Ascending aorta (tissue), 2 donors: Measurements from ENCODE around the gene MEGF8. TPM values are rescaled to one million over a fixed set of nuclear protein-coding genes. Genes with fewer than 3 reads are reported as not detected.

Source experiments
- DNase-seq, 2 donors: peaks; one replicate each; pipeline ENCODE4 v3.0.0-alpha.2; 2019; ENCODE audit warnings: low spot score in 2 of 2
- H3K27ac ChIP-seq, 2 donors: fragments of 200-600 bp; sonication (generic); one replicate each; pipeline ENCODE4 v1.5.1; 2016 to 2017; ENCODE audit warnings: mild to moderate bottlenecking in 1 of 2
- H3K27me3 ChIP-seq: fragments of 200-600 bp; sonication (generic); one replicate; pipeline ENCODE4 v1.5.1; 2017
- H3K36me3 ChIP-seq, 2 donors: fragments of 200-600 bp; sonication (generic); one replicate each; pipeline ENCODE4 v1.5.1; 2016
- H3K4me1 ChIP-seq, 2 donors: fragments of 200-600 bp; sonication (generic); one replicate each; pipeline ENCODE4 v1.5.1; 2016 to 2017; ENCODE audit warnings: mild to moderate bottlenecking in 1 of 2
- H3K4me3 ChIP-seq, 2 donors: fragments of 200-600 bp; sonication (generic); one replicate each; pipeline ENCODE4 v1.5.1; 2016 to 2017; ENCODE audit warnings: mild to moderate bottlenecking in 1 of 2
- H3K9me3 ChIP-seq, 2 donors: fragments of 200-600 bp; sonication (generic); one replicate each; pipeline ENCODE4 v1.5.1; 2016
- intact Hi-C: fragments of 100-400 bp; cut with DNase I; formaldehyde crosslinking; loops from one replicate; pipeline ENCODE4 v1.15.1; 2023
- total RNA-seq: library from RNA; depleted of rRNA; stranded (reverse); fragments of >200 nt; gene quantifications from one replicate; pipeline ENCODE4 v1.1.0, GENCODE V29; 2016
- TF ChIP-seq, protein P1 (sequence below), 3 experiments: fragments of 200-600 bp in 2 of 3; fragments of 450-650 bp in 1 of 3; sonication (generic) in 2 of 3; IDR thresholded peaks; one replicate each; pipeline ENCODE4 v1.5.1; 2016 to 2019; ENCODE audit warnings: antibody characterized with exemption in 3 of 3, mild to moderate bottlenecking in 1 of 3, moderate library complexity in 1 of 3

Gene MEGF8
- total RNA-seq, 1 donor from 2014 or later = 61.8 TPM

DNA sequence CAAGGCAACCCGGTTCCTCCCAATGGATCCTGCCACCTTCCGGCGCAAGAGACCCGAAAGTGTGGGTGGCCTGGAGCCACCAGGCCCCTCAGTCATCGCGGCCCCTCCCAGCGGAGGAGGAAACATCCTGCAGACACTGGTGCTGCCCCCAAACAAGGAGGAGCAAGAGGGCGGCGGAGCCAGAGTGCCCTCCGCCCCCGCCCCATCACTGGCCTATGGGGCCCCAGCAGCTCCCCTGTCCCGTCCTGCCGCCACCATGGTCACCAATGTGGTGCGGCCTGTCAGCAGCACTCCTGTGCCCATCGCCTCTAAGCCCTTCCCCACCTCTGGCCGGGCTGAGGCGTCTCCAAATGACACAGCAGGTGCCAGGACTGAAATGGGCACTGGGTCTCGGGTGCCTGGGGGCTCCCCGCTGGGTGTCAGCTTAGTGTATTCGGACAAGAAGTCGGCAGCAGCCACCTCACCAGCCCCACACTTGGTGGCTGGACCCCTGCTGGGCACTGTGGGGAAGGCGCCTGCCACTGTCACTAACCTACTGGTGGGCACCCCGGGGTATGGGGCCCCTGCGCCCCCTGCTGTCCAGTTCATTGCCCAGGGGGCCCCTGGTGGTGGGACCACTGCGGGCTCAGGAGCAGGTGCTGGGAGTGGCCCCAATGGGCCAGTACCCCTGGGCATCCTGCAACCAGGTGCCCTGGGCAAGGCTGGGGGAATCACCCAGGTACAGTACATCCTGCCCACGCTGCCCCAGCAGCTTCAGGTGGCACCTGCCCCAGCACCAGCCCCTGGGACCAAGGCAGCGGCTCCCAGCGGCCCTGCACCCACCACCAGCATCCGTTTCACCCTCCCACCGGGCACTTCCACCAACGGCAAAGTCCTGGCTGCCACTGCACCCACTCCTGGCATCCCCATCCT is 34.7 kb upstream of the MEGF8 start:
- H3K27ac ChIP-seq = no peak overlapping the region
- intact Hi-C loops = no loop called here
- peak in 1 of 2 donors; percentile 63 for DNase-seq
- H3K27me3 ChIP-seq = no peaks in the 10 kb centered on the region
- H3K36me3 ChIP-seq = peaks cover 84 to 89% of the 10 kb centered on the region in 2 donors
- H3K9me3 ChIP-seq = no peaks in the 10 kb centered on the region
- H3K4me3 ChIP-seq = no peak overlapping the region
- H3K4me1 ChIP-seq = peaks cover 5 to 12% of the 10 kb centered on the region in 2 donors
- TF ChIP-seq, protein P1, sequence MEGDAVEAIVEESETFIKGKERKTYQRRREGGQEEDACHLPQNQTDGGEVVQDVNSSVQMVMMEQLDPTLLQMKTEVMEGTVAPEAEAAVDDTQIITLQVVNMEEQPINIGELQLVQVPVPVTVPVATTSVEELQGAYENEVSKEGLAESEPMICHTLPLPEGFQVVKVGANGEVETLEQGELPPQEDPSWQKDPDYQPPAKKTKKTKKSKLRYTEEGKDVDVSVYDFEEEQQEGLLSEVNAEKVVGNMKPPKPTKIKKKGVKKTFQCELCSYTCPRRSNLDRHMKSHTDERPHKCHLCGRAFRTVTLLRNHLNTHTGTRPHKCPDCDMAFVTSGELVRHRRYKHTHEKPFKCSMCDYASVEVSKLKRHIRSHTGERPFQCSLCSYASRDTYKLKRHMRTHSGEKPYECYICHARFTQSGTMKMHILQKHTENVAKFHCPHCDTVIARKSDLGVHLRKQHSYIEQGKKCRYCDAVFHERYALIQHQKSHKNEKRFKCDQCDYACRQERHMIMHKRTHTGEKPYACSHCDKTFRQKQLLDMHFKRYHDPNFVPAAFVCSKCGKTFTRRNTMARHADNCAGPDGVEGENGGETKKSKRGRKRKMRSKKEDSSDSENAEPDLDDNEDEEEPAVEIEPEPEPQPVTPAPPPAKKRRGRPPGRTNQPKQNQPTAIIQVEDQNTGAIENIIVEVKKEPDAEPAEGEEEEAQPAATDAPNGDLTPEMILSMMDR (IDR thresholded peaks at IDR 0.05) = peak; percentile 25 to 34 (median 32)

DNA sequence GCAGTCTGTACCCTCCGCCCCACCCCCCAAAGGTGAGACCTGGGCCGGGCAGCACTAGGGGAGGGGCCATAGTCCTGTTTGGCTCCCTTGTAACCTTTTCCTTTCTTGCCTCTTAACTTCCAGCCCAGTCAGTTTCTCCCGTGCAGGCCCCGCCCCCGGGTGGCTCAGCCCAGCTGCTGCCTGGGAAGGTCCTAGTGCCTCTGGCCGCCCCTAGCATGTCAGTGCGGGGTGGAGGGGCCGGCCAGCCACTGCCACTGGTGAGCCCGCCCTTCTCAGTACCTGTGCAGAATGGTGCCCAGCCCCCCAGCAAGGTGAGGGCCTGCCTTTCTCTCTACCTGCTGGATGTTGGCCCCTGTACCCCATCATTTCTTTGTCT is 34.0 kb upstream of the MEGF8 start:
- peaks cover 84 to 89% of the 10 kb centered on the region in 2 donors for H3K36me3 ChIP-seq
- H3K27me3 ChIP-seq = no peaks in the 10 kb centered on the region
- no peak overlapping the region for H3K27ac ChIP-seq

DNA sequence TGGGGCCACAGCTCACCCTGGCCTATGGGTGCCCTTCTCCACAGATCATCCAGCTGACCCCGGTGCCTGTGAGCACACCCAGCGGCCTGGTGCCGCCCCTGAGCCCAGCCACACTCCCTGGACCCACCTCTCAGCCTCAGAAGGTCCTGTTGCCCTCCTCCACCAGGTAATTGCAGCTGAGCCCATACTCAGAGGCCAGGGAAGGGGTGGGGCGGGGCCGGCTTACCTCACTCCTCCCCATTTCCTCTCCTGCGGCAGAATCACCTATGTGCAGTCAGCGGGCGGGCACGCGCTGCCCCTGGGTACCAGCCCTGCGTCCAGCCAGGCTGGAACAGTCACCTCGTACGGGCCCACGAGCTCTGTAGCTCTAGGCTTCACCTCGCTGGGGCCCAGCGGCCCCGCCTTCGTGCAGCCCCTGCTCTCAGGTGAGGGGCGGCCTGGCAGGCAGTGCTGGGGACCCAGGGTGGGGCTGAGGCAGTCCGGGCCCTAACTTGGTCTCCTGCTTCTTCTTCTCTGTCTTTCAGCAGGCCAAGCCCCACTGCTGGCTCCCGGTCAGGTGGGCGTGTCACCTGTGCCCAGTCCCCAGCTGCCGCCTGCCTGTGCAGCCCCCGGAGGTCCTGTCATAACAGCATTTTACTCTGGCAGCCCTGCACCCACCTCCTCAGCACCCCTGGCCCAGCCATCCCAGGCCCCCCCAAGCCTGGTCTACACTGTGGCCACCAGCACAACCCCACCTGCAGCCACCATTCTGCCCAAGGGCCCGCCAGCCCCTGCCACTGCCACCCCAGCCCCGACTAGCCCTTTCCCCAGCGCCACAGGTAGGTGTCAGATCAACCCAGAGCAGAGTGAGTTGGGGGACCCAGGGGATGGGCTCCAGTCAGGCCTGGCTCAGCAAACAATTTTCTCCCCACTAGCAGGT is 33.1 kb upstream of the MEGF8 start:
- TF ChIP-seq, protein P1 (IDR thresholded peaks at IDR 0.05) = no peak
- no peak overlapping the region for H3K4me3 ChIP-seq
- no peak overlapping the region for H3K27ac ChIP-seq
- intact Hi-C loops = no loop called here
- H3K27me3 ChIP-seq = no peaks in the 10 kb centered on the region
- H3K4me1 ChIP-seq = no peaks in the 10 kb centered on the region
- no peaks in the 10 kb centered on the region for H3K9me3 ChIP-seq
- H3K36me3 ChIP-seq = peaks cover 81 to 84% of the 10 kb centered on the region in 2 donors
- no peak for DNase-seq

More for the DNA sequence above, 34.0 kb upstream of the MEGF8 start:
- intact Hi-C loops = no loop called here
- TF ChIP-seq, protein P1 (IDR thresholded peaks at IDR 0.05) = no peak
- Histone ChIP-seq H3K4me3 (no peak overlapping the region), H3K4me1 (peaks cover 0 to 6% of the 10 kb centered on the region in 2 donors), H3K9me3 (no peaks in the 10 kb centered on the region)
- no peak for DNase-seq

DNA sequence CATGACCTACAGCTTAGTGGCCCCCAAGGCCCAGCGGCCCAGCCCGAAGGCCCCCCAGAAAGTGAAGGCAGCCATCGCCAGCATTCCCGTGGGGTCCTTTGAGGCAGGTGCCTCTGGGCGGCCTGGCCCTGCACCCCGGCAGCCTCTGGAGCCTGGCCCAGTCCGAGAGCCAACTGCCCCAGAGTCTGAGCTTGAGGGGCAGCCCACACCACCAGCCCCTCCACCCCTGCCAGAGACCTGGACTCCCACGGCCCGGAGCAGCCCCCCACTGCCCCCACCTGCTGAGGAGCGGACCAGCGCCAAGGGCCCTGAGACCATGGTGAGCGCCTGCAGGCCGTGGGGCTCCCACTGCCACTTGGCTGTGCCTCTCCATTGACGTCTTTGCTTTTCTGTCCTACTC is 32.5 kb upstream of the MEGF8 start:
- intact Hi-C loops = no loop called here
- peaks cover 74 to 77% of the 10 kb centered on the region in 2 donors for H3K36me3 ChIP-seq
- H3K27ac ChIP-seq = no peak overlapping the region
- DNase-seq = no peak
- H3K4me1 ChIP-seq = no peaks in the 10 kb centered on the region
- H3K4me3 ChIP-seq = no peak overlapping the region
- H3K27me3 ChIP-seq = no peaks in the 10 kb centered on the region
- no peaks in the 10 kb centered on the region for H3K9me3 ChIP-seq
- TF ChIP-seq, protein P1 (IDR thresholded peaks at IDR 0.05) = no peak

DNA sequence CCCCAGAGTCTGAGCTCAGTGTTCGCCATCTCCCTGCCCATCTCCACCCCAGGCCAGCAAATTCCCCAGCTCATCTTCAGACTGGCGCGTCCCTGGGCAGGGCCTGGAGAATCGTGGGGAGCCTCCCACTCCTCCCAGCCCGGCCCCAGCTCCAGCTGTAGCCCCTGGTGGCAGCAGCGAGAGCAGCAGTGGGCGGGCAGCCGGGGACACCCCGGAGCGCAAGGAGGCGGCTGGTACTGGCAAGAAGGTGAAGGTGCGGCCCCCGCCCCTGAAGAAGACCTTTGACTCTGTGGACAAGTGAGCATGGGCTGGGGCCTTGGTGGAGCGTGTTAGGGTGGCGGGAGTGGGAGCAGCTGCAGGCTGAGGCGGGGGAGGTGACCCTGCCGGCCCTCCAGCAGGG is 31.9 kb upstream of the MEGF8 start:
- intact Hi-C loops = no loop called here
- Histone ChIP-seq H3K4me1 (no peaks in the 10 kb centered on the region), H3K36me3 (peaks cover 68 to 71% of the 10 kb centered on the region in 2 donors), H3K9me3 (no peaks in the 10 kb centered on the region), H3K4me3 (no peak overlapping the region), H3K27me3 (no peaks in the 10 kb centered on the region), H3K27ac (no peak overlapping the region)
- TF ChIP-seq, protein P1 (IDR thresholded peaks at IDR 0.05) = no peak
- DNase-seq = no peak
